ENCODE results near the gene GDNF.
"Not testable (repeated sequence)": the region's sequence is repeated elsewhere in the genome, so short reads cannot be mapped to it uniquely, and the experiment has no call there.

GDNF gene

GRCh38 chr5:37814699-37815098, 25.1 kb downstream of the GDNF start:
- DNase-seq: no peak

- DNase-seq: no peak
Measured at GRCh38 chr5:37812365-37812764, 27.5 kb downstream of the GDNF start.

- DNase-seq: no peak
Measured at GRCh38 chr5:37811866-37812265, 28.0 kb downstream of the GDNF start.

- no peak for DNase-seq
Measured at GRCh38 chr5:37810311-37810710, 29.5 kb downstream of the GDNF start.

- DNase-seq: no peak
Measured at GRCh38 chr5:37808945-37809344, 30.9 kb downstream of the GDNF start.

GRCh38 chr5:37807621-37808301, 32.1 kb downstream of the GDNF start:
- no peak for DNase-seq

- no peak for DNase-seq
Measured at GRCh38 chr5:37807015-37807414, 32.8 kb downstream of the GDNF start.

GRCh38 chr5:37806476-37806875, 33.4 kb downstream of the GDNF start:
- no peak for DNase-seq

- no peak for DNase-seq
Measured at GRCh38 chr5:37806016-37806415, 33.8 kb downstream of the GDNF start.

- DNase-seq: no peak
Measured at GRCh38 chr5:37804401-37804800, 35.4 kb downstream of the GDNF start.

GRCh38 chr5:37803487-37803886, 36.4 kb downstream of the GDNF start:
- DNase-seq: no peak

GRCh38 chr5:37801521-37801920, 38.3 kb downstream of the GDNF start:
- no peak for DNase-seq

GRCh38 chr5:37799865-37800421, 39.9 kb downstream of the GDNF start:
- no peak for DNase-seq

GRCh38 chr5:37796435-37796834, 43.4 kb downstream of the GDNF start:
- not testable (repeated sequence) for DNase-seq

GRCh38 chr5:37795292-37795691, 44.5 kb downstream of the GDNF start:
- DNase-seq: not testable (repeated sequence)

- no peak for DNase-seq
Measured at GRCh38 chr5:37792975-37793631, 46.7 kb downstream of the GDNF start.

- no peak for DNase-seq
Measured at GRCh38 chr5:37791321-37791720, 48.5 kb downstream of the GDNF start.

GRCh38 chr5:37789991-37790390, 49.9 kb downstream of the GDNF start:
- DNase-seq: no peak

GRCh38 chr5:37787742-37788141, 52.1 kb downstream of the GDNF start:
- DNase-seq: no peak

- DNase-seq: no peak
Measured at GRCh38 chr5:37786862-37787519, 52.9 kb downstream of the GDNF start.

GRCh38 chr5:37786416-37786815, 53.4 kb downstream of the GDNF start:
- DNase-seq: no peak

- DNase-seq: peak; percentile 5
Measured at GRCh38 chr5:37781409-37781808, 58.4 kb downstream of the GDNF start.

- DNase-seq: no peak
Measured at GRCh38 chr5:37777432-37778130, 62.3 kb downstream of the GDNF start.

All from DMS79 (cell line).